Loucy (cell line): ENCODE results near the gene VWA7.
"Not testable (repeated sequence)": the region's sequence is repeated elsewhere in the genome, so short reads cannot be mapped to it uniquely, and the experiment has no call there.

ENCODE experiments used
- EZH2phosphoT487 ChIP-seq: fragments of 200-600 bp; IDR thresholded peaks from 2 replicates; pipeline ENCODE4 v1.6.1; 2018; ENCODE audit warnings: antibody characterized with exemption, mild to moderate bottlenecking, moderate library complexity, borderline replicate concordance
- TF ChIP-seq, protein P1 (sequence below): fragments of 200-600 bp; sonication (generic); conservative IDR thresholded peaks from 2 replicates; pipeline ENCODE4 v1.5.1; 2014; ENCODE audit warnings: mild to moderate bottlenecking, antibody characterized with exemption, low read length

DNA sequence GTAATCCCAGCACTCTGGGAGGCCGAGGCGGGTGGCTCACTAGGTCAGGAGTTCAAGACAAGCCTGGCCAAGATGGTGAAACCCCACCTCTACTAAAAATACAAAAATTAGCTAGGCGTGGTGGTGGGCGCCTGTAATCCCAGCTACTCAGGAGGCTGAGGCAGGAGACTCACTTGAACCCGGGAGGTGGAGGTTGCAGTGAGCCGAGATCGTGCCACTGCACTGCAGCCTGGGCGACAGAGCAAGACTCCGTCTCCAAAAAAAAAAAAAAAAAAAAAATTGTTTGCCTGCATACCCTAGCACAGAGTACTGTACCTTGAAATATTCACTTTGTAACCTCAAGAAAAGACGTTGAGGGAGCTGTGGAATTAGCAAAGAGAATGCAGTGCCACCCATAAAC lies 43.3 kb upstream of the VWA7 start:
- TF ChIP-seq, protein P1, sequence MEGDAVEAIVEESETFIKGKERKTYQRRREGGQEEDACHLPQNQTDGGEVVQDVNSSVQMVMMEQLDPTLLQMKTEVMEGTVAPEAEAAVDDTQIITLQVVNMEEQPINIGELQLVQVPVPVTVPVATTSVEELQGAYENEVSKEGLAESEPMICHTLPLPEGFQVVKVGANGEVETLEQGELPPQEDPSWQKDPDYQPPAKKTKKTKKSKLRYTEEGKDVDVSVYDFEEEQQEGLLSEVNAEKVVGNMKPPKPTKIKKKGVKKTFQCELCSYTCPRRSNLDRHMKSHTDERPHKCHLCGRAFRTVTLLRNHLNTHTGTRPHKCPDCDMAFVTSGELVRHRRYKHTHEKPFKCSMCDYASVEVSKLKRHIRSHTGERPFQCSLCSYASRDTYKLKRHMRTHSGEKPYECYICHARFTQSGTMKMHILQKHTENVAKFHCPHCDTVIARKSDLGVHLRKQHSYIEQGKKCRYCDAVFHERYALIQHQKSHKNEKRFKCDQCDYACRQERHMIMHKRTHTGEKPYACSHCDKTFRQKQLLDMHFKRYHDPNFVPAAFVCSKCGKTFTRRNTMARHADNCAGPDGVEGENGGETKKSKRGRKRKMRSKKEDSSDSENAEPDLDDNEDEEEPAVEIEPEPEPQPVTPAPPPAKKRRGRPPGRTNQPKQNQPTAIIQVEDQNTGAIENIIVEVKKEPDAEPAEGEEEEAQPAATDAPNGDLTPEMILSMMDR, result not testable (repeated sequence)
- not testable (repeated sequence) for TF ChIP-seq EZH2phosphoT487
